Endothelial cell of umbilical vein (primary cell): ENCODE results near the gene RAB3GAP2.
"Not testable (repeated sequence)": the region's sequence is repeated elsewhere in the genome, so short reads cannot be mapped to it uniquely, and the experiment has no call there.

Source experiments
- CTCF ChIP-seq, 2 donors: IDR thresholded peaks; 1 replicate in 1 of 2; 2 replicates in 1 of 2; pipeline ENCODE4 v1.5.1; 2011; ENCODE audit warnings: low read length in 2 of 2, mild to moderate bottlenecking in 2 of 2, moderate library complexity in 2 of 2, control low read depth in 1 of 2, inconsistent platforms in 1 of 2, low read depth in 1 of 2; ENCODE audit not compliant: insufficient read depth in 1 of 2; ENCODE audit errors: extremely low read depth in 1 of 2
- EZH2 ChIP-seq: IDR thresholded peaks from 2 replicates; pipeline ENCODE4 v1.6.1; 2012; ENCODE audit warnings: borderline replicate concordance, low read depth, mild to moderate bottlenecking, moderate library complexity, low read length, inconsistent platforms; ENCODE audit not compliant: severe bottlenecking
- FOS ChIP-seq: IDR thresholded peaks from 2 replicates; pipeline ENCODE4 v1.6.1; 2011; ENCODE audit warnings: mild to moderate bottlenecking, low read length, moderate library complexity, borderline replicate concordance; ENCODE audit not compliant: insufficient read depth
- GATA2 ChIP-seq: IDR thresholded peaks from 2 replicates; pipeline ENCODE4 v1.7.0; 2011; ENCODE audit warnings: low read depth, mild to moderate bottlenecking, moderate library complexity, mixed read lengths, low read length; ENCODE audit not compliant: insufficient read length, insufficient read depth
- JUN ChIP-seq: IDR thresholded peaks from 2 replicates; pipeline ENCODE4 v1.6.1; 2011; ENCODE audit warnings: borderline replicate concordance, low read depth; ENCODE audit not compliant: insufficient read length, insufficient read depth
- MYC ChIP-seq: IDR thresholded peaks from one replicate; pipeline ENCODE4 v1.6.1; 2011; ENCODE audit warnings: mild to moderate bottlenecking, low read depth, low read length
- POLR2A ChIP-seq: IDR thresholded peaks from 2 replicates; pipeline ENCODE4 v1.6.1; 2012; ENCODE audit warnings: low read depth, mild to moderate bottlenecking, control low read depth, low read length
- POLR2AphosphoS5 ChIP-seq: IDR thresholded peaks from 2 replicates; pipeline ENCODE4 v1.6.1; 2012; ENCODE audit warnings: low read depth, mild to moderate bottlenecking, control low read depth, low read length, moderate library complexity; ENCODE audit not compliant: insufficient read depth
- TF ChIP-seq, protein P1 (sequence below): IDR thresholded peaks from 2 replicates; pipeline ENCODE4 v1.6.1; 2011; ENCODE audit not compliant: insufficient read depth, insufficient read length

DNA sequence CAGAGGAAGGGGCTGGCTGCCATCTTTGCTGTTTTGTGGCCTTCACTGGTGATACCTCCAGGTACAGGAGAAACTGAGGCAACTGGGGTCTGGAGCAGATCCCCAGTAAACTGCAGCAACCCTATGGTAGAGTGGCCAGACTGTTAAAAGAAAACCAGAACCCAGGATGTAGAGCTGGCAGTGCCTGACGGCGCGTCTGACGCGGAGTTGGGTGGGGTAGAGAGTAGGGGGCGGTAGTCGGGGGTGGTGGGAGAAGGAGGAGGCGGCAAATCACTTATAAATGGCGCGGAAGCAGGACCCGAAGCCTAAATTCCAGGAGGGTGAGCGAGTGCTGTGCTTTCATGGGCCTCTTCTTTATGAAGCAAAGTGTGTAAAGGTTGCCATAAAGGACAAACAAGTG, 19.0 kb downstream of the RAB3GAP2 start:
- TF ChIP-seq CTCF (IDR thresholded peaks at IDR 0.05; ENCODE audit: extremely low read depth in 1 of 2, insufficient read depth in 1 of 2, low read depth in 1 of 2, low read length in 2 of 2); JUN; POLR2A; EZH2; POLR2AphosphoS5; FOS; MYC; GATA2: not testable (repeated sequence)
- TF ChIP-seq, protein P1, sequence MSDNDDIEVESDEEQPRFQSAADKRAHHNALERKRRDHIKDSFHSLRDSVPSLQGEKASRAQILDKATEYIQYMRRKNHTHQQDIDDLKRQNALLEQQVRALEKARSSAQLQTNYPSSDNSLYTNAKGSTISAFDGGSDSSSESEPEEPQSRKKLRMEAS: not testable (repeated sequence)
